MCF 10A (cell line): ENCODE measurements around the gene MBLAC2. TPM values are rescaled to one million over a fixed set of nuclear protein-coding genes. Genes with fewer than 3 reads are reported as not detected.
A peak's percentile ranks its signal among the peaks of the same experiment; 100 is the strongest.

Source experiments
- BruUV-seq: library from RNA; stranded (reverse); fragments of 400-500 nt; replicated peaks from 2 replicates; lab custom pipeline; 2021; lab: Mats Ljungman, UMichigan
- CTCF ChIA-PET: fragments of 300-600 bp; sonication (Branson Sonifier 250); formaldehyde crosslinking; extraction: SDS; loops from one replicate; lab custom pipeline; 2021; ENCODE audit warnings: antibody characterized with exemption, inconsistent platforms; lab: Yijun Ruan, JAX
- POLR2A ChIA-PET: fragments of 300-600, 350-650 bp; sonication (Branson Sonifier 250); formaldehyde crosslinking; extraction: SDS; loops from one replicate; lab custom pipeline; 2020; ENCODE audit warnings: antibody characterized with exemption, inconsistent platforms; lab: Yijun Ruan, JAX
- DNase-seq: peaks from one replicate; pipeline ENCODE4 v3.0.0-alpha.2; 2018; ENCODE audit not compliant: unreplicated experiment
- H3K27ac Mint-ChIP-seq: one replicate; pipeline ENCODE4 v1.8.0; 2022; ENCODE audit warnings: mild to moderate bottlenecking, low read depth, mixed read lengths; ENCODE audit not compliant: unreplicated experiment
- H3K27me3 Mint-ChIP-seq: one replicate; pipeline ENCODE4 v1.8.0; 2022; ENCODE audit warnings: mixed read lengths; ENCODE audit not compliant: insufficient read depth, unreplicated experiment
- H3K36me3 Mint-ChIP-seq: one replicate; pipeline ENCODE4 v1.8.0; 2022; ENCODE audit warnings: mild to moderate bottlenecking, moderate library complexity, mixed read lengths; ENCODE audit not compliant: insufficient read depth, unreplicated experiment
- H3K4me1 Mint-ChIP-seq: one replicate; pipeline ENCODE4 v1.8.0; 2022; ENCODE audit warnings: mixed read lengths; ENCODE audit not compliant: insufficient read depth, unreplicated experiment
- H3K4me3 Mint-ChIP-seq: one replicate; pipeline ENCODE4 v1.8.0; 2022; ENCODE audit warnings: mild to moderate bottlenecking, moderate library complexity, mixed read lengths; ENCODE audit not compliant: unreplicated experiment
- H3K9me3 Mint-ChIP-seq: one replicate; pipeline ENCODE4 v1.8.0; 2022; ENCODE audit warnings: mixed read lengths; ENCODE audit not compliant: unreplicated experiment
- intact Hi-C: fragments of 100-400 bp; cut with micrococcal nuclease; formaldehyde crosslinking; loops from 2 replicates; pipeline ENCODE4 v1.14.1; 2022
- total RNA-seq: library from RNA; stranded (reverse); gene quantifications from 2 replicates; pipeline ENCODE4 v1.2.3, GENCODE V29; 2022
- TF ChIP-seq, protein P1 (sequence below): fragments of 200-600 bp; IDR thresholded peaks from one replicate; pipeline ENCODE4 v1.8.0; 2022; ENCODE audit warnings: antibody characterized with exemption, mild to moderate bottlenecking; ENCODE audit not compliant: unreplicated experiment

MBLAC2 gene
- total RNA-seq, 1 experiment from 2014 or later = 9.1 TPM

DNA sequence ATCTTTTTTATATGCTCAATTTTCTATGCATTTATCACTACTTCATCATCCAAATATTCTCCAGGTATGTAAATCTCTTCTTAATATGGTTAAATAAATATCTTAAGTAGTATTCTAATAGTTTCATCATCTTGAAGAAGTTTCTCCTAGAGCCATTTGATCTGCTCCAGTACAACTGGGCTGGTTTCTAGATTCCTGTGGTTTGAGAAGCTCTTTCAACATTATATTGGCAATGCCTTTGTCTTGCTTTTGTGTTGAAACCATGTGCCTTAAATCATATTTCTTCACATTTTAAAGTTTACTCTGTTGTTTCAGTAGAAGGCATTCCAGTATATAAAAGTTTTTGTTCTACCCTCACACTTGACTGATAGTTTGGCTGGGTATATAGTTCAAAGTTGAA is 27.6 kb downstream of the MBLAC2 start:
- BruUV-seq = no TSS peak
- H3K4me1 Mint-ChIP-seq = no peaks in the 10 kb centered on the region
- ChIA-PET POLR2A (interaction anchor here (0.6 to 1.3 kb wide), 3 partner anchors 26 to 847 kb away, joined by 3 to 5 read pairs (median 4); partner anchors contain the start of gene CETN3), CTCF (interaction anchor here (0.6 to 1.6 kb wide), 5 partner anchors 11 to 158 kb away, joined by 3 to 9 read pairs (median 3); partner anchors contain the start of gene LYSMD3)
- peak; percentile 11 for DNase-seq
- H3K4me3 Mint-ChIP-seq = no peak overlapping the region
- no peak overlapping the region for H3K27ac Mint-ChIP-seq
- H3K36me3 Mint-ChIP-seq = no peaks in the 10 kb centered on the region
- no peaks in the 10 kb centered on the region for H3K9me3 Mint-ChIP-seq
- TF ChIP-seq, protein P1, sequence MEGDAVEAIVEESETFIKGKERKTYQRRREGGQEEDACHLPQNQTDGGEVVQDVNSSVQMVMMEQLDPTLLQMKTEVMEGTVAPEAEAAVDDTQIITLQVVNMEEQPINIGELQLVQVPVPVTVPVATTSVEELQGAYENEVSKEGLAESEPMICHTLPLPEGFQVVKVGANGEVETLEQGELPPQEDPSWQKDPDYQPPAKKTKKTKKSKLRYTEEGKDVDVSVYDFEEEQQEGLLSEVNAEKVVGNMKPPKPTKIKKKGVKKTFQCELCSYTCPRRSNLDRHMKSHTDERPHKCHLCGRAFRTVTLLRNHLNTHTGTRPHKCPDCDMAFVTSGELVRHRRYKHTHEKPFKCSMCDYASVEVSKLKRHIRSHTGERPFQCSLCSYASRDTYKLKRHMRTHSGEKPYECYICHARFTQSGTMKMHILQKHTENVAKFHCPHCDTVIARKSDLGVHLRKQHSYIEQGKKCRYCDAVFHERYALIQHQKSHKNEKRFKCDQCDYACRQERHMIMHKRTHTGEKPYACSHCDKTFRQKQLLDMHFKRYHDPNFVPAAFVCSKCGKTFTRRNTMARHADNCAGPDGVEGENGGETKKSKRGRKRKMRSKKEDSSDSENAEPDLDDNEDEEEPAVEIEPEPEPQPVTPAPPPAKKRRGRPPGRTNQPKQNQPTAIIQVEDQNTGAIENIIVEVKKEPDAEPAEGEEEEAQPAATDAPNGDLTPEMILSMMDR = no peak
- intact Hi-C loops = no loop called here
- no peaks in the 10 kb centered on the region for H3K27me3 Mint-ChIP-seq

DNA sequence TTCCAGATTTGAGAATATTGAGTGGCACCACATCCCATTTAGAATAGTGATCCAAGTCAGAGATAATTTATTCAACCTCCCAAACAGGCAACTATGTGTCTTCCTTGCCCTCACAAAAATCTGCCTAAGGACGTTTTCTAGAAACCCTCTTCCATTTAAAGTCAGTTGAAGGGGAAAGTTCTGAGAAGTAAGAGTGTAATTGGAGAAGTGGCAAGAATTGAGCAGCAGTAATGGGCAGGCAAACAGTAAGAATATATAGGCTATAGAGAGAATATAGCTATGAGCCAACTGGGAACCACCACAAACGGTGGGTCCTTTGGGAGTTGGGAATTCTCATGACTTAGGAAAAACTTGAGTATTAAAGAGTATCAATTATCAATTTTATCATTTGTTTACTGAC is 33.9 kb downstream of the MBLAC2 start:
- no peak for DNase-seq
- intact Hi-C loops = no loop called here
- H3K9me3 Mint-ChIP-seq = no peaks in the 10 kb centered on the region
- POLR2A ChIA-PET = interaction anchor here (1.0 to 5.2 kb wide), 6 partner anchors 11 to 88 kb away, joined by 3 to 34 read pairs (median 8); partner anchors contain the start of genes CETN3 and LYSMD3
- peaks cover 15% of the 10 kb centered on the region for H3K27me3 Mint-ChIP-seq
- peak overlapping the region; percentile 71 for H3K4me3 Mint-ChIP-seq
- H3K36me3 Mint-ChIP-seq = no peaks in the 10 kb centered on the region
- CTCF ChIA-PET = interaction anchor here (1.2 to 8.6 kb wide), 8 partner anchors 10 to 163 kb away, joined by 4 to 79 read pairs (median 6); partner anchors contain the start of genes LYSMD3, MBLAC2 and POLR3G
- no peaks in the 10 kb centered on the region for H3K4me1 Mint-ChIP-seq
- TF ChIP-seq, protein P1 = no peak
- no TSS peak for BruUV-seq
- peak overlapping the region; percentile 47 for H3K27ac Mint-ChIP-seq

DNA sequence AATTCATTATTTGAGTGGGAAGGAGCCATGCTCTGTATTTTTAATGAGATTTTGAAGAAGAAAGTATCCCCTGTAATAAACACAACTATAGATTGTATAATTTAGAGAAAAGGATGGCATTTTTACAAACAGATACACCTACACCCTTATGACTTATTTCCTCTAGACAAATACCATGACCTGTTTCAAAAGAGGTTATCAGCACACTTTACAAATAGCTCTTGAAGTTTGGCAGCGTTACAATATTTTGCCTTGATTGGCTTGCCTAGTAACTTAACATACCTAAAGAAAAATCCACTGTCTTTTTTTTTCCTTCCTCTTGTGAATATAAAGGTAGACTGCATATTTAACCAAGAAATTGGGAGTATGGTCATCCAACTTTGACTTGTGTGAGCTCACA is 36.5 kb downstream of the MBLAC2 start:
- no peak for DNase-seq
- no TSS peak for BruUV-seq

DNA sequence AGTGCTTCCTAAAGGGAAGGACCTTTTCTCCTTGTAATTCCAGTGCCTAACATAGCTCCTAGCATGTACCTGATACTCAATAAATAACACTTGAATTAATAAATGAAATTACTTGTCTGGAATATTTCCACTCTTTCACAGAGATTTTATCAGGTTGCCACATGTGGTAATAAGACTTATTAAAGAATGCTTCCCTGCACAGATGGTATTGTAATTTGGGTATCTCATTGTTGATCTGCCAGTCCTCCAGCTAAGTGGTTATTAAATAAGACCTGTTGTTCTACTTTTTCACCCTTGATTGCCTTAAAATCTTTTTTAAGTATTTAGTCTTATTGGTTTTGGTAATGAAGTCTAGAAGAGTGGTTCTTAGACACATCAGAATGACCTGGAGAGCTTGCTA is 36.9 kb downstream of the MBLAC2 start:
- H3K36me3 Mint-ChIP-seq = no peaks in the 10 kb centered on the region
- TF ChIP-seq, protein P1 = no peak
- POLR2A ChIA-PET = interaction anchor here (5.2 kb wide), 1 partner anchor 91 kb away, joined by 34 read pairs; the partner anchor contains the start of gene LYSMD3
- DNase-seq = no peak
- no TSS peak for BruUV-seq
- intact Hi-C loops = loop anchor here (2.0 to 5.0 kb wide), 2 partner anchors 270 to 345 kb away; no protein-coding TSS in a partner anchor
- peaks cover 15% of the 10 kb centered on the region for H3K27me3 Mint-ChIP-seq
- H3K27ac Mint-ChIP-seq = no peak overlapping the region
- no peaks in the 10 kb centered on the region for H3K4me1 Mint-ChIP-seq
- H3K4me3 Mint-ChIP-seq = no peak overlapping the region
- CTCF ChIA-PET = interaction anchor here (0.7 to 8.6 kb wide), 10 partner anchors 12 to 349 kb away, joined by 3 to 79 read pairs (median 4); partner anchors contain the start of genes LYSMD3, MBLAC2 and POLR3G
- no peaks in the 10 kb centered on the region for H3K9me3 Mint-ChIP-seq

More for the DNA sequence above, 36.5 kb downstream of the MBLAC2 start:
- ChIA-PET POLR2A (interaction anchor here (0.6 to 5.2 kb wide), 2 partner anchors 24 to 91 kb away, joined by 4 to 34 read pairs; partner anchors contain the start of gene LYSMD3), CTCF (interaction anchor here (0.6 to 8.6 kb wide), 11 partner anchors 13 to 349 kb away, joined by 3 to 79 read pairs (median 3); partner anchors contain the start of genes LYSMD3, MBLAC2 and POLR3G)
- Mint-ChIP-seq H3K9me3 (no peaks in the 10 kb centered on the region), H3K4me3 (no peak overlapping the region), H3K27me3 (peaks cover 15% of the 10 kb centered on the region), H3K4me1 (no peaks in the 10 kb centered on the region), H3K27ac (no peak overlapping the region), H3K36me3 (no peaks in the 10 kb centered on the region)
- TF ChIP-seq, protein P1 = no peak
- intact Hi-C loops = loop anchor here (2.0 to 5.0 kb wide), 2 partner anchors 269 to 345 kb away; no protein-coding TSS in a partner anchor
